ENCODE data around the gene ATP6V0C. TPM values are rescaled to one million over a fixed set of nuclear protein-coding genes. Genes with fewer than 3 reads are reported as not detected.

The ATP6V0C gene
- polyA plus RNA-seq, 1 donor from 2014 or later: 100 TPM

DNA sequence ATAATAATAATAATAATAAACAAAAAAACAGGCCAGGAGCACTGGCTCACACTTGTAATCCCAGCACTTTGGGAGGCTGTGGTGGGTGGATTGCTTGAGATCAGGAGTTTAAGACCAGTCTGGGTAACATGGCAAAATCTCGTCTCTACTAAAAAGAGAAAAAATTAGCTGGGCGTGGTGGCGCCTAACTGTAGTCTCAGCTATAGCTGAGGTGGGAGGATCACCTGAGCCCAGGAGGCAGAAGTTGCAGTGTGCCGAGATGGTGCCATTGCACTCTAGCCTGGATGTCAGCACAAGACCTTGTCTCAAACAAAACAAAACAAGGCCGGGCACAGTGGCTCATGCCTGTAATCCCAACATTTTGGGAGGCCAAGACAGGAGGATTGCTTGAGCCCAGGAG is 18.7 kb upstream of the ATP6V0C start:
- H2AFZ ChIP-seq (ENCODE audit: low read depth, low read length): no peak overlapping the region
- no peak overlapping the region for H3K27ac ChIP-seq (ENCODE audit: low read length)
- H3F3A ChIP-seq (ENCODE audit: insufficient read depth, low read length, poor library complexity, severe bottlenecking): no peaks in the 10 kb centered on the region
- no peaks in the 10 kb centered on the region for H4K20me1 ChIP-seq (ENCODE audit: insufficient read depth)
- no peak overlapping the region for H3K4me3 ChIP-seq (ENCODE audit: low read length)
- no peak overlapping the region for H3K9ac ChIP-seq (ENCODE audit: low read length)
- H3K4me2 ChIP-seq (ENCODE audit: low read length): no peak overlapping the region
- no peaks in the 10 kb centered on the region for H3K27me3 ChIP-seq (ENCODE audit: insufficient read depth, low read depth, low read length)
- H3K79me2 ChIP-seq (replicated peaks; ENCODE audit: insufficient read depth, low read length): no peaks in the 10 kb centered on the region
- H3K9me3 ChIP-seq (ENCODE audit: low read length): no peaks in the 10 kb centered on the region
- H3K9me2 ChIP-seq (ENCODE audit: insufficient read depth, low read length): no peaks in the 10 kb centered on the region
- TF ChIP-seq, protein P1, sequence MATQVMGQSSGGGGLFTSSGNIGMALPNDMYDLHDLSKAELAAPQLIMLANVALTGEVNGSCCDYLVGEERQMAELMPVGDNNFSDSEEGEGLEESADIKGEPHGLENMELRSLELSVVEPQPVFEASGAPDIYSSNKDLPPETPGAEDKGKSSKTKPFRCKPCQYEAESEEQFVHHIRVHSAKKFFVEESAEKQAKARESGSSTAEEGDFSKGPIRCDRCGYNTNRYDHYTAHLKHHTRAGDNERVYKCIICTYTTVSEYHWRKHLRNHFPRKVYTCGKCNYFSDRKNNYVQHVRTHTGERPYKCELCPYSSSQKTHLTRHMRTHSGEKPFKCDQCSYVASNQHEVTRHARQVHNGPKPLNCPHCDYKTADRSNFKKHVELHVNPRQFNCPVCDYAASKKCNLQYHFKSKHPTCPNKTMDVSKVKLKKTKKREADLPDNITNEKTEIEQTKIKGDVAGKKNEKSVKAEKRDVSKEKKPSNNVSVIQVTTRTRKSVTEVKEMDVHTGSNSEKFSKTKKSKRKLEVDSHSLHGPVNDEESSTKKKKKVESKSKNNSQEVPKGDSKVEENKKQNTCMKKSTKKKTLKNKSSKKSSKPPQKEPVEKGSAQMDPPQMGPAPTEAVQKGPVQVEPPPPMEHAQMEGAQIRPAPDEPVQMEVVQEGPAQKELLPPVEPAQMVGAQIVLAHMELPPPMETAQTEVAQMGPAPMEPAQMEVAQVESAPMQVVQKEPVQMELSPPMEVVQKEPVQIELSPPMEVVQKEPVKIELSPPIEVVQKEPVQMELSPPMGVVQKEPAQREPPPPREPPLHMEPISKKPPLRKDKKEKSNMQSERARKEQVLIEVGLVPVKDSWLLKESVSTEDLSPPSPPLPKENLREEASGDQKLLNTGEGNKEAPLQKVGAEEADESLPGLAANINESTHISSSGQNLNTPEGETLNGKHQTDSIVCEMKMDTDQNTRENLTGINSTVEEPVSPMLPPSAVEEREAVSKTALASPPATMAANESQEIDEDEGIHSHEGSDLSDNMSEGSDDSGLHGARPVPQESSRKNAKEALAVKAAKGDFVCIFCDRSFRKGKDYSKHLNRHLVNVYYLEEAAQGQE (IDR thresholded peaks at IDR 0.05; ENCODE audit: borderline replicate concordance): no peak
- TF ChIP-seq, protein P2, sequence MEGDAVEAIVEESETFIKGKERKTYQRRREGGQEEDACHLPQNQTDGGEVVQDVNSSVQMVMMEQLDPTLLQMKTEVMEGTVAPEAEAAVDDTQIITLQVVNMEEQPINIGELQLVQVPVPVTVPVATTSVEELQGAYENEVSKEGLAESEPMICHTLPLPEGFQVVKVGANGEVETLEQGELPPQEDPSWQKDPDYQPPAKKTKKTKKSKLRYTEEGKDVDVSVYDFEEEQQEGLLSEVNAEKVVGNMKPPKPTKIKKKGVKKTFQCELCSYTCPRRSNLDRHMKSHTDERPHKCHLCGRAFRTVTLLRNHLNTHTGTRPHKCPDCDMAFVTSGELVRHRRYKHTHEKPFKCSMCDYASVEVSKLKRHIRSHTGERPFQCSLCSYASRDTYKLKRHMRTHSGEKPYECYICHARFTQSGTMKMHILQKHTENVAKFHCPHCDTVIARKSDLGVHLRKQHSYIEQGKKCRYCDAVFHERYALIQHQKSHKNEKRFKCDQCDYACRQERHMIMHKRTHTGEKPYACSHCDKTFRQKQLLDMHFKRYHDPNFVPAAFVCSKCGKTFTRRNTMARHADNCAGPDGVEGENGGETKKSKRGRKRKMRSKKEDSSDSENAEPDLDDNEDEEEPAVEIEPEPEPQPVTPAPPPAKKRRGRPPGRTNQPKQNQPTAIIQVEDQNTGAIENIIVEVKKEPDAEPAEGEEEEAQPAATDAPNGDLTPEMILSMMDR (IDR thresholded peaks at IDR 0.05; ENCODE audit: poor library complexity, severe bottlenecking): no peak
- TF ChIP-seq EZH2 (IDR thresholded peaks at IDR 0.05; ENCODE audit: borderline replicate concordance, insufficient read depth, low read length, poor library complexity, severe bottlenecking): no peak
- no peak for TF ChIP-seq POLR2AphosphoS5 (IDR thresholded peaks at IDR 0.05)
- no peak for TF ChIP-seq TAF1 (IDR thresholded peaks at IDR 0.05; ENCODE audit: low read depth)
- no peak for TF ChIP-seq MXI1 (conservative IDR thresholded peaks at IDR 0.05; ENCODE audit: poor library complexity, severe bottlenecking)
- no peak for TF ChIP-seq SMC3 (conservative IDR thresholded peaks at IDR 0.05; ENCODE audit: poor library complexity)
- no peak for TF ChIP-seq RAD21 (conservative IDR thresholded peaks at IDR 0.05)
- no peak for TF ChIP-seq EP300 (conservative IDR thresholded peaks at IDR 0.05; ENCODE audit: poor library complexity, severe bottlenecking)
- H3K36me3 ChIP-seq (ENCODE audit: insufficient read depth, low read length): no peaks in the 10 kb centered on the region

DNA sequence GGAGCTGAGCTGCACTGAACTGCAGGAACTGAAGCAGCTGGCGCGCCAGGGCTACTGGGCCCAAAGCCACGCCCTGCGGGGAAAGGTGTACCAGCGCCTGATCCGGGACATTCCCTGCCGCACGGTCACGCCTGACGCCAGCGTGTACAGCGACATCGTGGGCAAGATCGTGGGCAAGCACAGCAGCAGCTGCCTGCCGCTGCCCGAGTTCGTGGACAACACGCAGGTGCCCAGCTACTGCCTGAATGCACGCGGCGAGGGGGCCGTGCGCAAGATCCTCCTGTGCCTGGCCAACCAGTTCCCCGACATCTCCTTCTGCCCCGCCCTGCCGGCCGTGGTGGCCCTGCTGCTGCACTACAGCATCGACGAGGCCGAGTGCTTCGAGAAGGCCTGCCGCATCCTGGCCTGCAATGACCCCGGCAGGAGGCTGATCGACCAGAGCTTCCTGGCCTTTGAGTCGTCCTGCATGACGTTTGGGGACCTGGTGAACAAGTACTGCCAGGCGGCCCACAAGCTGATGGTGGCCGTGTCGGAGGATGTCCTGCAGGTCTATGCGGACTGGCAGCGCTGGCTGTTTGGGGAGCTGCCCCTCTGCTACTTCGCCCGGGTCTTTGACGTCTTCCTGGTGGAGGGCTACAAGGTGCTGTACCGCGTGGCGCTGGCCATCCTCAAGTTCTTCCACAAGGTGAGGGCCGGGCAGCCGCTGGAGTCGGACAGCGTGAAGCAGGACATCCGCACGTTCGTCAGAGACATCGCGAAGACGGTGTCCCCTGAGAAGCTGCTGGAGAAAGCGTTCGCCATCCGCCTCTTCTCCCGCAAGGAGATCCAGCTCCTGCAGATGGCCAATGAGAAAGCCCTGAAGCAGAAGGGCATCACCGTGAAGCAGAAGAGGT is 17.3 kb upstream of the ATP6V0C start:
- no peak overlapping the region for H3K27ac ChIP-seq (ENCODE audit: low read length)

More for the DNA sequence above, 17.3 kb upstream of the ATP6V0C start:
- TF ChIP-seq EP300 (conservative IDR thresholded peaks at IDR 0.05; ENCODE audit: poor library complexity, severe bottlenecking): no peak
- TF ChIP-seq POLR2AphosphoS5 (IDR thresholded peaks at IDR 0.05): no peak
- TF ChIP-seq, protein P2 (IDR thresholded peaks at IDR 0.05; ENCODE audit: poor library complexity, severe bottlenecking): no peak
- no peak for TF ChIP-seq RAD21 (conservative IDR thresholded peaks at IDR 0.05)
- no peak for TF ChIP-seq EZH2 (IDR thresholded peaks at IDR 0.05; ENCODE audit: borderline replicate concordance, insufficient read depth, low read length, poor library complexity, severe bottlenecking)
- TF ChIP-seq MXI1 (conservative IDR thresholded peaks at IDR 0.05; ENCODE audit: poor library complexity, severe bottlenecking): no peak
- TF ChIP-seq, protein P1 (IDR thresholded peaks at IDR 0.05; ENCODE audit: borderline replicate concordance): no peak
- no peak for TF ChIP-seq SMC3 (conservative IDR thresholded peaks at IDR 0.05; ENCODE audit: poor library complexity)
- no peak for TF ChIP-seq TAF1 (IDR thresholded peaks at IDR 0.05; ENCODE audit: low read depth)
- Histone ChIP-seq H3K79me2 (replicated peaks; ENCODE audit: insufficient read depth, low read length) (no peaks in the 10 kb centered on the region), H3K9ac (ENCODE audit: low read length) (no peak overlapping the region), H3K27me3 (ENCODE audit: insufficient read depth, low read depth, low read length) (no peaks in the 10 kb centered on the region), H3K9me2 (ENCODE audit: insufficient read depth, low read length) (no peaks in the 10 kb centered on the region), H3K4me2 (ENCODE audit: low read length) (no peak overlapping the region), H2AFZ (ENCODE audit: low read depth, low read length) (no peak overlapping the region), H3K36me3 (ENCODE audit: insufficient read depth, low read length) (no peaks in the 10 kb centered on the region), H4K20me1 (ENCODE audit: insufficient read depth) (no peaks in the 10 kb centered on the region), H3K9me3 (ENCODE audit: low read length) (no peaks in the 10 kb centered on the region), H3F3A (ENCODE audit: insufficient read depth, low read length, poor library complexity, severe bottlenecking) (no peaks in the 10 kb centered on the region), H3K4me3 (ENCODE audit: low read length) (no peak overlapping the region)

Data from neural cell (in vitro differentiated cells).